Upper lobe of right lung (tissue), 1 donor: ENCODE results near the gene ZKSCAN1. TPM values are rescaled to one million over a fixed set of nuclear protein-coding genes. Genes with fewer than 3 reads are reported as not detected.
"Not testable (repeated sequence)": the region's sequence is repeated elsewhere in the genome, so short reads cannot be mapped to it uniquely, and the experiment has no call there.

Source experiments
- ATAC-seq: fragments of 200-7000 bp; cut with Tn5 transposase; one replicate; pipeline ENCODE4 v1.9.1; 2020; ENCODE audit warnings: mild to moderate bottlenecking, moderate library complexity
- DNase-seq: peaks from one replicate; pipeline ENCODE4 v3.0.0-alpha.2; 2020
- H3K27ac ChIP-seq: fragments of 200-600 bp; one replicate; pipeline ENCODE4 v1.8.0; 2022
- H3K27me3 ChIP-seq: fragments of 200-600 bp; one replicate; pipeline ENCODE4 v1.8.0; 2022; ENCODE audit warnings: mild to moderate bottlenecking
- H3K36me3 ChIP-seq: fragments of 200-600 bp; one replicate; pipeline ENCODE4 v1.8.0; 2022
- H3K4me1 ChIP-seq: fragments of 200-600 bp; one replicate; pipeline ENCODE4 v1.8.0; 2022
- H3K4me3 ChIP-seq: fragments of 200-600 bp; one replicate; pipeline ENCODE4 v1.8.0; 2022; ENCODE audit warnings: mild to moderate bottlenecking
- H3K9me3 ChIP-seq: fragments of 200-600 bp; one replicate; pipeline ENCODE4 v1.8.0; 2022
- intact Hi-C: fragments of 100-400 bp; cut with DNase I; formaldehyde crosslinking; loops from one replicate; pipeline ENCODE4 v1.11.0; 2022
- total RNA-seq: library from RNA; stranded (reverse); fragmentation: NEBNext Ultra II Directional; extraction: Animal tissue kit (Norgen Biotek cat#: 25700); gene quantifications from one replicate; pipeline ENCODE4 v1.2.1, GENCODE V29; 2021
- TF ChIP-seq, protein P1 (sequence below): fragments of 200-600 bp; IDR thresholded peaks from one replicate; pipeline ENCODE4 v1.8.0; 2022; ENCODE audit warnings: antibody characterized with exemption
- donor health status: DM: no; HTN: yes; CAD: no; lungs with severe emphysema.

The ZKSCAN1 gene
- total RNA-seq, 1 donor from 2014 or later, result 57.5 TPM

DNA sequence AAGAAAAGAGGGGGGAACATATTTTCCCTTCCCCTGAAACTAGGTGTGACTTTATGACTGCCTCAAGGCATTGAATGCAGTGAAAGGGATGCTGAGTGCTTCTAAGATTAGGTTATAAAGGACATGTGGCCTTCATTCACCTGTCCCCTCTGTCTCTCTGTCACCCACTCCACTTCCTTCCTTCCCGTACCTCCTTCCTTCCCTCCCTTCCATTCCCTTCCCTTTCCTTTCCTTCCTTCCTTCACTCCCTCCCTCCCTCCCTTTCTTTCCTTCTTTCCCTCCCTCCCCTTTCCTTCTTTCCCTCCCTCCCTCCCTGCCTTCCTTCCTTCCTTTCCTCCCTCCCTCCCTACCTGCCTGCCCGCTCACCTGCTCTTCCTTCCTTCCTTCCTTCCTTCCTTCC lies 4.5 kb upstream of the ZKSCAN1 start:
- intact Hi-C loops, result no loop called here
- no peak for DNase-seq

DNA sequence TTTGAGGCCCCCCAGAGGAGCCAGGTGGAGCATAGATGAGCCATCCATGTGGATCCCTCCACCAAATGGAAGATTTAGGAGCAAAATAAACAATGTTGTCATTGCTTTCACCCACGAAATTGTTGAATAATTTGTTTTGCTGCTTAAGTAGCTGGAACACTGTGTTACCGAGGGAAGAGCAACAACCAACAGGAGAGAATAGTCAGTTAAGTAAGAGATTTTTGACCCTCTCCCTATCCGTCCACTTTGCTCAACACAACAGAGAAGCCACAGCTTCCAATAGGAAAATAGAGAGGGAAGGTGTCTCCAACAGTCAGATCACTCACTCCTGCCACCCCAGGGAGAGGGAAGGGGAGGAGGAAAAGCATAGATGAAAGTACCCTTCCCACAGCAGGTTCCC lies 3.9 kb upstream of the ZKSCAN1 start:
- Histone ChIP-seq H3K9me3 (no peaks in the 10 kb centered on the region), H3K27me3 (no peaks in the 10 kb centered on the region), H3K4me1 (peaks cover 14% of the 10 kb centered on the region), H3K36me3 (no peaks in the 10 kb centered on the region), H3K27ac (no peak overlapping the region), H3K4me3 (no peak overlapping the region)
- no peak for DNase-seq
- no peak for ATAC-seq
- TF ChIP-seq, protein P1, sequence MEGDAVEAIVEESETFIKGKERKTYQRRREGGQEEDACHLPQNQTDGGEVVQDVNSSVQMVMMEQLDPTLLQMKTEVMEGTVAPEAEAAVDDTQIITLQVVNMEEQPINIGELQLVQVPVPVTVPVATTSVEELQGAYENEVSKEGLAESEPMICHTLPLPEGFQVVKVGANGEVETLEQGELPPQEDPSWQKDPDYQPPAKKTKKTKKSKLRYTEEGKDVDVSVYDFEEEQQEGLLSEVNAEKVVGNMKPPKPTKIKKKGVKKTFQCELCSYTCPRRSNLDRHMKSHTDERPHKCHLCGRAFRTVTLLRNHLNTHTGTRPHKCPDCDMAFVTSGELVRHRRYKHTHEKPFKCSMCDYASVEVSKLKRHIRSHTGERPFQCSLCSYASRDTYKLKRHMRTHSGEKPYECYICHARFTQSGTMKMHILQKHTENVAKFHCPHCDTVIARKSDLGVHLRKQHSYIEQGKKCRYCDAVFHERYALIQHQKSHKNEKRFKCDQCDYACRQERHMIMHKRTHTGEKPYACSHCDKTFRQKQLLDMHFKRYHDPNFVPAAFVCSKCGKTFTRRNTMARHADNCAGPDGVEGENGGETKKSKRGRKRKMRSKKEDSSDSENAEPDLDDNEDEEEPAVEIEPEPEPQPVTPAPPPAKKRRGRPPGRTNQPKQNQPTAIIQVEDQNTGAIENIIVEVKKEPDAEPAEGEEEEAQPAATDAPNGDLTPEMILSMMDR, result no peak
- intact Hi-C loops, result no loop called here

More for the DNA sequence above, 4.5 kb upstream of the ZKSCAN1 start:
- TF ChIP-seq, protein P1, result no peak
- H3K27ac ChIP-seq, result no peak overlapping the region
- peaks cover 10% of the 10 kb centered on the region for H3K4me1 ChIP-seq
- no peak for ATAC-seq
- H3K4me3 ChIP-seq, result no peak overlapping the region
- H3K27me3 ChIP-seq, result no peaks in the 10 kb centered on the region
- no peaks in the 10 kb centered on the region for H3K36me3 ChIP-seq
- H3K9me3 ChIP-seq, result no peaks in the 10 kb centered on the region

DNA sequence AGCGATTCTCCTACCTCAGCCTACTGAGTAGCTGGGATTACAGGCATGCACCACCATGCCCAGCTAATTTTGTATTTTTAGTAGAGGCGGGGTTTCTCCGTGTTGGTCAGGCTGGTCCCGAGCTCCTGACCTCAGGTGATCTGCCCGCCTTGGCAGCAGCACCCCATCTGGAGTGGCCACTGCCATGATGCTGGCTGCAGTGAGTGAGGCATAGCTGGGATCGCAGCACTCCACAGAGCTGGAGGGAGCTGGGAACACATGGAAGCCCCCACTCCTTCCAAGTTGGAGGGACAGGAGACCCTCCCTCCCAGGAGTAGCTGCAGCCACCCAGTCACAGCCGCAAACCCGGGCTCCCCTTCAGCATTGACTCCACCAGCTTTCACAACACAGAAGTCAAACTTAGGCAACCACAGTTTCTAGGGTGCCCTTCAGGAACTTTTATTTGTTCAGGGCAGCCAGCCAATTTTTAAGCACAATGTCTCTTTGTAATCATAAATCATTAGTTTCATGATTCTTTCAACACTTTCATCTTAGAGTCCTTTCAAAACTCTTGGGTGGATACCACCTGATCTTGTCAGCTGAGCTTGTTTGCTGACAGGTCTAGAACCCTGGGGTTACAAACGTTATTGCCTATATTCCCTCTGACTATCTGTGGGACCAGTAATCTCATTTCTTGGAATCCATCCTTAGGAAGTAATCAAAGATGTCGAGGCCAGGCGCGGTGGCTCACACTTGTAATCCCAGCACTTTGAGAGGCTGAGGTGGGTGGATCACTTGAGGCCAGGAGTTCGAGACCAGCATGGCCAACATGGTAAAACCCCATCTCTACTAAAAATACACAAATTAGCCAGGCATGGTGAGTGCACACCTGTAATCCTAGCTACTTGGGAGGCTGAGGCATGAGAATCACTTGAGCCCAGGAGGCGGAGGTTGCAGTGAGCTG lies 2.7 kb upstream of the ZKSCAN1 start:
- peak; percentile 40 for ATAC-seq

DNA sequence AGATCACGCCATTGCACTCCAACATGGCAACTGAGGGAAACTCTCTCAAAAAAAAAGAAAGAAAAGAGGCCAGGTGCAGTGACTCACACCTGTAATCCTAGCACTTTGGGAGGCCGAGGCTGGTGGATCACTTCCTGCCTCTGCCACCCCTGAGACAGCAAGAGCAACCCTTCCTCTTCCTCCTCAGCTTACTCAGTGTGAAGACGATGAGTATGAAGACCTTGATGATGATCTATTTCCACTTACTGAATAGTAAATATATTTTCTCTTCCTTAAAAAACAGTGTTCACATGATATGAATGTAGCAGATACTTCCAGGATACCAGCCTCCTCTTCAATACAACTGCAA lies 2.1 kb upstream of the ZKSCAN1 start:
- peaks cover 29% of the 10 kb centered on the region for H3K4me1 ChIP-seq
- H3K27me3 ChIP-seq, result no peaks in the 10 kb centered on the region
- H3K27ac ChIP-seq, result no peak overlapping the region
- no peak overlapping the region for H3K4me3 ChIP-seq
- H3K36me3 ChIP-seq, result no peaks in the 10 kb centered on the region
- no peaks in the 10 kb centered on the region for H3K9me3 ChIP-seq
- DNase-seq (no peak), ATAC-seq (no peak)
- TF ChIP-seq, protein P1, result no peak
- intact Hi-C loops, result no loop called here

More for the DNA sequence above, 2.7 kb upstream of the ZKSCAN1 start:
- H3K4me3 ChIP-seq, H3K9me3 ChIP-seq, DNase-seq, H3K36me3 ChIP-seq, H3K27ac ChIP-seq, intact Hi-C loops, H3K27me3 ChIP-seq: not testable (repeated sequence)
- peaks cover 26% of the 10 kb centered on the region for H3K4me1 ChIP-seq

DNA sequence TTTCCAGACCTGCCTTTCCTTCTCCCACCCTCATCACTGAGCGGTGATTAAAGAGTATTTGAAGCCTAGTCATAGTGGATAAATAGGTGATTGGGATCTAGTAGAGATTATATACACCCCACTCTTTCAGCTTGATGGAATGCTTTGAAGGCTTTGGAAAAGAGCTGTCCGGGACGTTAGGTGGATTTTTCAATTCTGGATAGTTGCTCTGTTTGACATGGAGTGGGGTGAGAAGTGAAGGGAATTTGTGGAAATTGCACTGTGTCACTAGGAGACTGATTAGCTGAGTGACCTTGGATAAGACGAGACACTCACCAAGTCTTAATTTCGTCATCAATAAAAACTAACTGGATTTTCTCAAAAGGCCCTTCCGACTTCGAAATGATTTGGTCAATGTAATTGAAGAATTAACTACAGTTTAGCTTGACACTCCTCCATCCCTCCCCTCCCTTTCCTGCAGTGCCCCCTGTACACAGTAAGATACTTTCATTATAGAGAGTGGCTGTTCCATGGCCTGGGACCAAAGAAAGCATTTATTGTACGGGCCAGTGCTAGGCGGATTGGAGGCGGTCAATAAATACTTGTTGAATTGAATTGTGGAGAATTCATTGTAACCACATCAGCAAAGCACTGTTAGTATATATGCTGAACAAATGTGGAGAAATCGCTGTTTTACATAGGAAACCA lies 962 bp downstream of the ZKSCAN1 start:
- Histone ChIP-seq H3K9me3 (no peaks in the 10 kb centered on the region), H3K27me3 (no peaks in the 10 kb centered on the region), H3K4me1 (peaks cover 32% of the 10 kb centered on the region), H3K27ac (peak overlapping the region; percentile 99), H3K4me3 (peak overlapping the region; percentile 100), H3K36me3 (no peaks in the 10 kb centered on the region)
- DNase-seq, result no peak
- TF ChIP-seq, protein P1, result no peak
- intact Hi-C loops, result no loop called here
- no peak for ATAC-seq

DNA sequence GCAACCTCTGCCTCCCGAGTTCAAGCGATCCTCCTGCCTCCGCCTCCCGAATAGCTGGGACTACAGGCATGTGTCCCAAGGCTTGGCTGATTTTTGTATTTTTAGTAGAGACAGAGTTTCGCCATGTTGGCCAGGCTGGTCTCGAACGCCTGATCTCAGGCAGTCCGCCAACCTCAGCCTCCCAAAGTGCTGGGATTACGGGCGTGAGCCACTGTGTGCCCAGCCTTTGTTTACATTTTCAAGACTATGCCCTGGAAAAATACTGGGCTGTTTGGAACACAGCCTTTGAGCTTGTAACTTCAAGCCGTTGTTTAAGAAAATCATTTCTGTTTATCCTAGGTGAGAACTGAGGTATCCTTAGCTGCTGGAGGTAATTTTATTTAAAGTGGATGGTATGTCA lies 1.9 kb downstream of the ZKSCAN1 start:
- TF ChIP-seq, protein P1, result no peak
- Histone ChIP-seq H3K27me3 (no peaks in the 10 kb centered on the region), H3K9me3 (no peaks in the 10 kb centered on the region), H3K4me1 (peaks cover 34% of the 10 kb centered on the region), H3K36me3 (no peaks in the 10 kb centered on the region), H3K27ac (no peak overlapping the region), H3K4me3 (no peak overlapping the region)
- intact Hi-C loops, result no loop called here
- DNase-seq, result no peak
- ATAC-seq, result no peak
